C4-2B (cell line): ENCODE results near the gene KRT33A.
"Not testable (repeated sequence)": the region's sequence is repeated elsewhere in the genome, so short reads cannot be mapped to it uniquely, and the experiment has no call there.

Experiments used
- H3K27ac ChIP-seq: fragments of 450-650 bp; 2 replicates; pipeline ENCODE4 v1.5.1; 2017
- CTCF ChIP-seq: fragments of 450-650 bp; conservative IDR thresholded peaks from 2 replicates; pipeline ENCODE4 v1.5.1; 2017; ENCODE audit warnings: mild to moderate bottlenecking
- ZFX ChIP-seq: fragments of 450-650 bp; IDR thresholded peaks from 2 replicates; pipeline ENCODE4 v1.6.1; 2017

The KRT33A gene

GRCh38 chr17:41350381-41350878, at the start of gene KRT33A:
Gene KRT33A (minus strand): TSS chr17:41350828. CDS start chr17:41350767, 61 bp downstream.
- not testable (repeated sequence) for H3K27ac ChIP-seq

- no peak for TF ChIP-seq CTCF
- TF ChIP-seq ZFX, result no peak
- no peak within 1 kb of the TSS for H3K27ac ChIP-seq
Observed at GRCh38 chr17:41396996-41397660, 46.5 kb upstream of the KRT33A start, which contains the start of gene KRT31. Gene KRT31 (minus strand): TSS chr17:41397608. CDS start chr17:41397539, 69 bp downstream.

GRCh38 chr17:41396340-41396739, 45.7 kb upstream of the KRT33A start:
- H3K27ac ChIP-seq, result no peak overlapping the region
- TF ChIP-seq CTCF (no peak), ZFX (no peak)

GRCh38 chr17:41395611-41396010, 45.0 kb upstream of the KRT33A start:
- H3K27ac ChIP-seq, result no peak overlapping the region
- TF ChIP-seq CTCF, result no peak
- no peak for TF ChIP-seq ZFX

GRCh38 chr17:41395044-41395443, 44.4 kb upstream of the KRT33A start:
- H3K27ac ChIP-seq, result not testable (repeated sequence)

- TF ChIP-seq CTCF, result no peak
- TF ChIP-seq ZFX, result no peak
- H3K27ac ChIP-seq, result no peak overlapping the region
Observed at GRCh38 chr17:41394254-41394996, 43.8 kb upstream of the KRT33A start.

- no peak overlapping the region for H3K27ac ChIP-seq
- TF ChIP-seq CTCF (no peak), ZFX (no peak)
Observed at GRCh38 chr17:41393826-41394225, 43.2 kb upstream of the KRT33A start.

GRCh38 chr17:41393294-41393693, 42.7 kb upstream of the KRT33A start:
- H3K27ac ChIP-seq, result no peak overlapping the region
- TF ChIP-seq ZFX (no peak), CTCF (no peak)
